ENCODE results near the gene NPIPA1.
"Not testable (repeated sequence)": the region's sequence is repeated elsewhere in the genome, so short reads cannot be mapped to it uniquely, and the experiment has no call there.

The NPIPA1 gene

DNA sequence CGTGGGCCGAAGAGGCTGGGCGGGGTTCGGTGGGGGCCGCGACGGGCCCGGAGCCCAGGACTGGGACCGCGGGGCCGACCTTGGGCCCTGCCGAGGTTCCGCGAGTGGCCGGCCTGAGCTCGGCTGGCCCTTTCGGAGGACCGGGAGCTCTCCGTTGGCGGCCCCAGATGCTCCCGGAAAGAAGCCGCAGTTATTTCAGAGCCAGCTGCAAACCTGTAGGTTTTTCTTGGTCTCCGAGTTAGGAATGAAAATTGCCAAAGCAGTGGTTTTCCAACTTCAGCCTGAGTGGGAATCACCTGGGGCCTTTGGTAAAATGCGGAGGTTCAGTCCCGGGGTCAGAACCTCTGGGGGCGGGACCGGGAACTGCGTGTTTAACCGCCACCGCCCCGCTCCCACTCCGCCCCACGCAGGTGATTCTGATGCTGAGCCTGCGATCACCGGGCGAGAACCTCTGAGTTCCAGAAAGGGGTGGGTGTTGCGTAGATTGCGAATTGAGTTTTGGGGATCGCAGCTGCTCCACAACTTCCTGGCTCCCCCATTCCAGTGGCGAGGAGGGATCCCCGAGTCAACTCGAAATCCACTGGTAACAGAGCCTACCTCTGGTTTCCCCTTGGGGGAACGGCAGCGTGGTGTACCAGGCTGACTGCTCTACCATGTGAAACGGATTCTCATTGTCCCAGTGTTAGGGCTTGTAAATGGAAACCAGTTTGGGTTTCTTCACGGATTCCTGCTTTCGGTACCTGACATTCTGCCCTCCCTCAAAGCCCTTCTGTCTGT lies 38.4 kb downstream of the NPIPA1 start:
- not testable (repeated sequence) for FAIRE-seq; DNase-seq (ENCODE audit: low spot score)

- not testable (repeated sequence) for DNase-seq (ENCODE audit: low spot score); FAIRE-seq
Measured at GRCh38 chr16:14976971-14977736, 39.9 kb downstream of the NPIPA1 start.

DNA sequence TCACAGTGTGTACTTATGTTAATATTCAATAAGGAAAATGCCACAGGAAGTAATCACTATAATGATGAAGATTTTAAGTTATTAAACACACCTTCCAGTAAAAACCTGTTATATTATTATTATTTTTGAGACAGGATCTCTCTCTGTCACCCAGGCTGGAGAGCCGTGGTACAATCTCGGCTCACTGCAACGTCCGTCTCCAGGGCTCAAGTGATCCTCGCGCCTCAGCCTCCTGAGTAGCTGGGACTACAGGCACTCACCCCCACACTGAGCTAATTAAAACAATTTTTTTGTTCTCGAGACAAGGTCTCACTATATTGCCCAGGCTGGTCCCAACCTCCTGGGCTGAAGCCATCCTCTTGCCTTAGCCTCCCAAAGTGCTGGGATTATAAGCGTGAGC lies 41.0 kb downstream of the NPIPA1 start:
- not testable (repeated sequence) for FAIRE-seq

GRCh38 chr16:14978908-14979307 lies 41.7 kb downstream of the NPIPA1 start:
- DNase-seq (ENCODE audit: low spot score); FAIRE-seq: not testable (repeated sequence)

More for the DNA sequence above, 41.0 kb downstream of the NPIPA1 start:
- DNase-seq (ENCODE audit: low spot score), result not testable (repeated sequence)

DNA sequence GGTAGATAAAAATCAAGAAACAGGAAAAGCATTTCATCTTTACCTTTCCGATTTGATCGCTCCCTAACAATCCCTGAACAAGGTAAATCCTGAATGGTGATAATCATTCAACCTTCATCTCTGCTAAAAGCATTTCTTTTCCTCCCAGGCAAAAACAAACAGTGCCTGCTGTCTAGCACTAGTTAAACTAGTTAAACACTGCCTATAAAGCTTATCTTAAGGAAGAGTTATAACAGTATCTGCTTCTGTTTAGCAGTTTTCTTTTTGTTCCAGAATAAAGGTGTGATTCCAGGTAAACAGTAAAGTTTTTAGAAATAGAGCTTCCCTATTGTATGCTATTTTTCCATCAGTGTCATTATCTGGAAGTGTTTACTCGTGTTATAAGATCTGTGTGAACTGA lies 44.0 kb downstream of the NPIPA1 start:
- not testable (repeated sequence) for FAIRE-seq

DNA sequence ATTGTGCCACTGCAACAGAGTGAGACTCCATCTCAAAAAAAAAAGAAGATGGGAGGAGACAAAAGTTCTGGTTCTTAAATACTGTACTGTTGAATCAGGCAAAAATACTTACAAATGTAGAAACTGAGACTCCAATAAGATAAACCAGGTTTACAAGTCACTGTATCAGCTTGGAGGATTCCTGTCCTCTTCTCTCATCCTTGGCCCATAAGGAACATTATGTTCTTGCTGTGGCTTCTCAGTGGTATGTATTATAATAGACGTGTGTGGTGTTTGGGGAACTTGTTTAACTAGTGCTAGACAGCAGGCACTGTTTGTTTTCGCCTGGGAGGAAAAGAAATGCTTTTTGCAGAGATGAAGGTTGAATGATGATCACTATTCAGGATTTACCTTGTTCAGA lies 45.3 kb downstream of the NPIPA1 start:
- DNase-seq (ENCODE audit: low spot score); FAIRE-seq: not testable (repeated sequence)

More for the DNA sequence above, 44.0 kb downstream of the NPIPA1 start:
- DNase-seq (ENCODE audit: low spot score), result not testable (repeated sequence)

GRCh38 chr16:14988092-14988491 lies 50.8 kb downstream of the NPIPA1 start:
- not testable (repeated sequence) for FAIRE-seq; DNase-seq (ENCODE audit: low spot score)

DNA sequence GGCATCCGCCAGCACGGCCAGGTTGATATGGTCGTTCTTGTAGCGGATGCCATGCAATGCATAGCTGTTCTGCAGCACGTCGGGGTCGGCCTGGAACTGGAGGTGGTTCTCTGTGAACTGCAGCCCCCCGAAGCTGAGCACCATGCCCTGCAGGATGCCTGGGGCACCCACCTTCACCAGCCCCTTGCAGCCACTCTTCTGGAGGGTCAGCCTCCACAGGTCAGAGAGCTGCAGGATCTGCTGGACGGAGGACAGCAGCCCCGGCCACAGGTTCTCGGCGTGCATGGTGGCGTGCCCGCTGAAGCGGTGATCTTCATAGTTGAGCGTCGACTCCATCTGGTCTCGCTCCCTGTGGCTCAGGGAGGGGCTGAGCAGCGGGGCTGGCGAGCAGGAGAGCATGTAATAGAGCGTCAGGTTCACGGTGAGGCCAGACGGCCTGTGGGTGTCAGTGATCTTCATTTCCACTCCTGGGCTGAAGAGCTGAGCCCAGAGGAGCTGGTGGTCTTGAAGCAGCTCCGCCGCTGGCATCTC lies 51.5 kb downstream of the NPIPA1 start:
- FAIRE-seq; DNase-seq (ENCODE audit: low spot score): not testable (repeated sequence)

GRCh38 chr16:14989291-14990281 lies 52.3 kb downstream of the NPIPA1 start:
- FAIRE-seq; DNase-seq (ENCODE audit: low spot score): not testable (repeated sequence)

DNA sequence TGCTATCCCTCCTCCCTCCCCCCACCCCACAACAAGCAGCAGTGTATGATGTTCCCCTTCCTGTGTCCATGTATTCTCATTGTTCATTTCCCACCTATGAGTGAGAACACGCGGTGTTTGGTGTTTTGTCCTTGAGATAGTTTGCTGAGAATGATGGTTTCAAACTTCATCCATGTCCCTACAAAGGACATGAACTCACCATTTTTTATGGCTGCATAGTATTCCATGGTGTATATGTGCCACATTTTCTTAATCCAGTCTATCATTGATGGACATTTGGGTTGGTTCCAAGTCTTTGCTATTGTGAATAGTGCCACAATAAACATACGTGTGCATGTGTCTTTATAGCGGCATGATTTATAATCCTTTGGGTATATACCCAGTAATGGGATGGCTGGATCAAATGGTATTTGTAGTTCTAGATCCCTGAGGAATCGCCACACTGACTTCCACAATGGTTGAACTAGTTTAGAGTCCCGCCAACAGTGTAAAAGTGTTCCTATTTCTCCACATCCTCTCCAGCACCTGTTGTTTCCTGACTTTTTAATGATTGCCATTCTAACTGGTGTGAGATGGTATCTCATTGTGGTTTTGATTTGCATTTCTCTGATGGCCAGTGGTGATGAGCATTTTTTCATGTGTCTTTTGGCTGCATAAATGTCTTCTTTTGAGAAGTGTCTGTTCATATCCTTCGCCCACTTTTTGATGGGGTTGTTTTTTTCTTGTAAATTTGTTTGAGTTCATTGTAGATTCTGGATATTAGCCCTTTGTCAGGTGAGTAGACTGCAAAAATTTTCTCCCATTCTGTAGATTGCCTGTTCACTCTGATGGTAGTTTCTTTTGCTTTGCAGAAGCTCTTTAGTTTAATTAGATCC lies 56.3 kb downstream of the NPIPA1 start:
- FAIRE-seq; DNase-seq (ENCODE audit: low spot score): not testable (repeated sequence)

GRCh38 chr16:14996702-14997101 lies 59.5 kb downstream of the NPIPA1 start:
- not testable (repeated sequence) for DNase-seq (ENCODE audit: low spot score); FAIRE-seq

DNA sequence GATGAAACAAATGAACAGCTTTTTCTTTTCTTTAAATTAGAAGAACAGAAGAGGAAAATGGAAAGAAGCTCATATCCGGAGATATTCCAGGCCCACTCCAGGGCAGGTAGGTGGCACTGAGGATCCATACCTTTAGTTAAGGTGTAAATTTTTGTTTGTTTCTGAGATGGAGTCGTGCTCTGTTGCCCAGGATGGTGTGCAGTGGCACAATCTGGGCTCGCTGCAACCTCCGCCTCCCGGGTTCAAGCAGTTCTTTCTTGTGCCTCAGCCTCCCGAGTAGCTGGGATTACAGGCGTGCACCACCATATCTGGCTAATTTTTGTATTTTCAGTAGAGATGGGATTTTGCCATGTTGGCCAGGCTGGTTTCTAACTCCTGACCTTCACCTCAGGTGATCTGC lies 61.1 kb downstream of the NPIPA1 start:
- FAIRE-seq; DNase-seq (ENCODE audit: low spot score): not testable (repeated sequence)

GRCh38 chr16:14999845-15000244 lies 62.6 kb downstream of the NPIPA1 start:
- not testable (repeated sequence) for FAIRE-seq; DNase-seq (ENCODE audit: low spot score)
